Fibroblast of villous mesenchyme (primary cell): ENCODE measurements around the gene MYOCD. TPM values are rescaled to one million over a fixed set of nuclear protein-coding genes. Genes with fewer than 3 reads are reported as not detected.
"Not testable (repeated sequence)": the region's sequence is repeated elsewhere in the genome, so short reads cannot be mapped to it uniquely, and the experiment has no call there.

Experiments
- DNase-seq: peaks from one replicate; pipeline ENCODE4 v3.0.0-alpha.2; 2010; ENCODE audit warnings: low read depth
- H3K4me3 ChIP-seq: 2 replicates; pipeline ENCODE4 v1.5.1; 2011; ENCODE audit warnings: low read depth, mild to moderate bottlenecking, low read length
- total RNA-seq: library from RNA; depleted of rRNA; stranded (reverse); fragments of >200 nt; gene quantifications from 2 replicates; pipeline ENCODE4 v1.2.3, GENCODE V29; 2012
- TF ChIP-seq, protein P1 (sequence below): IDR thresholded peaks from 2 replicates; pipeline ENCODE4 v1.5.1; 2012; ENCODE audit warnings: low read depth, mild to moderate bottlenecking, low read length; ENCODE audit not compliant: insufficient read depth

MYOCD gene
- total RNA-seq, 1 donor, result 14.7 TPM

DNA sequence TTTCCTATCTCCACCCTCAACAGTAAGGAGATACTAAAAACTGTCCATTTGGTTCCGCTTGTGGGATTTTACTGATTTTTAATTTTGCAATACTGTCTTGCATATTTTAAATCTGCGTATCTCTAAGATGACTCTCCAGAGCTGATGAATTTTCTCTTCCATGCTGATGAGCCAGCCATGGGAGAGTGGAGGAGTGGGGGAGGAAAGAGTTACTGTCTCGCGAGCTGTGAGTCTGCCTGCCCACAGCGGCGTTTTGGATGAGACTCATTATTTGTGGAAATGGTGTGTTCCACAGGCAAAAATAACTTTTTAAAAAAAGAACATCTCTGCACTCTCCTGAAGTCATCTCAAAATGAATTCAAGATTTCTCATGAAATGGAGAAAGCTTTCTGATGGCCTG lies 34.6 kb upstream of the MYOCD start:
- DNase-seq, result peak; percentile 14
- H3K4me3 ChIP-seq, result no peak overlapping the region
- TF ChIP-seq, protein P1, sequence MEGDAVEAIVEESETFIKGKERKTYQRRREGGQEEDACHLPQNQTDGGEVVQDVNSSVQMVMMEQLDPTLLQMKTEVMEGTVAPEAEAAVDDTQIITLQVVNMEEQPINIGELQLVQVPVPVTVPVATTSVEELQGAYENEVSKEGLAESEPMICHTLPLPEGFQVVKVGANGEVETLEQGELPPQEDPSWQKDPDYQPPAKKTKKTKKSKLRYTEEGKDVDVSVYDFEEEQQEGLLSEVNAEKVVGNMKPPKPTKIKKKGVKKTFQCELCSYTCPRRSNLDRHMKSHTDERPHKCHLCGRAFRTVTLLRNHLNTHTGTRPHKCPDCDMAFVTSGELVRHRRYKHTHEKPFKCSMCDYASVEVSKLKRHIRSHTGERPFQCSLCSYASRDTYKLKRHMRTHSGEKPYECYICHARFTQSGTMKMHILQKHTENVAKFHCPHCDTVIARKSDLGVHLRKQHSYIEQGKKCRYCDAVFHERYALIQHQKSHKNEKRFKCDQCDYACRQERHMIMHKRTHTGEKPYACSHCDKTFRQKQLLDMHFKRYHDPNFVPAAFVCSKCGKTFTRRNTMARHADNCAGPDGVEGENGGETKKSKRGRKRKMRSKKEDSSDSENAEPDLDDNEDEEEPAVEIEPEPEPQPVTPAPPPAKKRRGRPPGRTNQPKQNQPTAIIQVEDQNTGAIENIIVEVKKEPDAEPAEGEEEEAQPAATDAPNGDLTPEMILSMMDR, result no peak

GRCh38 chr17:12632785-12633184 lies 32.9 kb upstream of the MYOCD start:
- TF ChIP-seq, protein P1, result no peak
- H3K4me3 ChIP-seq, result no peak overlapping the region
- DNase-seq, result no peak

DNA sequence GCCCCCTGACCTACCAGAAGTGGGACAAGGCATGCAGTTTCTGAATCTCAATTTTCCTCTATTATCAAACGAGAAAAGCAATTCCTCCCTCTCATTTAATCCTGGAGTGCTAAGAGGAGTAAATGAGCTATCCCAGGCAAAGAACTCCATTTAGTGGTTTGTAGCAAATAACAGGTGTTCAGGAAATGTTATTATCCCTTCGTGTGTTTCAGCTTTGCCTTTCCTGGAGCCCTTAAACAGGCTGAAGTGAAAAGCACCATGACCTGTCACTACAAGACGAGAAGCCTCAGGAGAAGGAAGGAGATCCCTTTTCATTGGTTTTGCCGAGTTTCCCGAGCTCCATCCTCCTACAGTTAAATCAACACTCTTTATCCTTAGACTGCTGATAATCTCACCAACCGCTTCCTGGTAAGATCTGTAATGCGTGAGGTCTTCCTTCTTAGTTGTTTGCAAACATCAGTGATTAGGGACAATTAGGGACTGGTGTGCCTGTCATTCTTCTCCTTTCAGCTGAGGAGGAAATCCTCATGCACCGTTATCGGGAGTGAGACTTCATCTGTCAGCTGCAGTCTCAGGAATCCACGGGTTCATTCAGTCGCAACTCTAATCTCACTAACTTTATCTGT lies 30.8 kb upstream of the MYOCD start:
- TF ChIP-seq, protein P1, result no peak
- DNase-seq, result peak; percentile 19
- no peak overlapping the region for H3K4me3 ChIP-seq

- not testable (repeated sequence) for DNase-seq, H3K4me3 ChIP-seq
Measured at GRCh38 chr17:12635996-12636395, 29.7 kb upstream of the MYOCD start.

- DNase-seq, result peak; percentile 93
- no peak overlapping the region for H3K4me3 ChIP-seq
- TF ChIP-seq, protein P1, result no peak
Measured at GRCh38 chr17:12637015-12637414, 28.7 kb upstream of the MYOCD start.

GRCh38 chr17:12637745-12638651 lies 27.7 kb upstream of the MYOCD start:
- TF ChIP-seq, protein P1, result no peak
- no peak overlapping the region for H3K4me3 ChIP-seq

GRCh38 chr17:12640364-12640763 lies 25.3 kb upstream of the MYOCD start:
- TF ChIP-seq, protein P1, result no peak
- no peak for DNase-seq
- no peak overlapping the region for H3K4me3 ChIP-seq

More at GRCh38 chr17:12637745-12638651, 27.7 kb upstream of the MYOCD start:
- DNase-seq, result no peak
